ENCODE data around the gene STARD7. TPM values are rescaled to one million over a fixed set of nuclear protein-coding genes. Genes with fewer than 3 reads are reported as not detected.

The STARD7 gene
- total and polyA plus RNA-seq, 9 of the 15 experiments (the other 6 are each of a cell fraction or from before 2014, with no cell fraction given): 90.9 to 196 (median 145) TPM

GRCh38 chr2:96208143-96209010 is at the start of gene STARD7 (continued):
- TF ChIP-seq THAP12 (CRISPR knock-in tag; IDR thresholded peaks at IDR 0.05) (peak; percentile 93), TAL1 (IDR thresholded peaks at IDR 0.05) (no peak), HBP1 (CRISPR knock-in tag; IDR thresholded peaks at IDR 0.05) (no peak), ZNF41 (CRISPR knock-in tag; conservative IDR thresholded peaks at IDR 0.05) (no peak), SRSF9 (IDR thresholded peaks at IDR 0.05; ENCODE audit: borderline replicate concordance, low read depth, low read length) (no peak), ATF1 (CRISPR knock-in tag; IDR thresholded peaks at IDR 0.05) (peak; percentile 43; the same call in 1 of the 2 replicates), ATF1 (tag; IDR thresholded peaks at IDR 0.05) (peak; percentile 89), EGR1 (conservative IDR thresholded peaks at IDR 0.05) (peak; percentile 88), ZNF3 (CRISPR knock-in tag; IDR thresholded peaks at IDR 0.05) (no peak), RBM39 (optimal IDR thresholded peaks at IDR 0.05; ENCODE audit: low read depth, low read length) (no peak), NR2C1 (IDR thresholded peaks at IDR 0.05) (no peak), NR2C1 (tag; IDR thresholded peaks at IDR 0.05) (no peak), DNMT1 (IDR thresholded peaks at IDR 0.05) (no peak), KLF10 (CRISPR knock-in tag; IDR thresholded peaks at IDR 0.05) (no peak), JUNB (CRISPR knock-in tag; conservative IDR thresholded peaks at IDR 0.05) (no peak), RBM34 (IDR thresholded peaks at IDR 0.05; ENCODE audit: borderline replicate concordance, insufficient read depth, low read length) (no peak)

Measured in K562 (cell line).